Activated T-cell treated with anti-CD3 and anti-CD28 coated beads for 48 hours (primary cell): ENCODE data around the gene PRR20E.
"Not testable (repeated sequence)": the region's sequence is repeated elsewhere in the genome, so short reads cannot be mapped to it uniquely, and the experiment has no call there.

Experiments
- DNase-seq: peaks from one replicate; pipeline ENCODE4 v3.0.0-alpha.2; 2020; ENCODE audit warnings: low read depth

Gene PRR20E

GRCh38 chr13:57166897-57167296 is at the start of gene PRR20E:
PRR20E (plus strand) TSS chr13:57167197; CDS start chr13:57167584, 387 bp downstream.
- not testable (repeated sequence) for DNase-seq

- DNase-seq, result no peak
Measured at GRCh38 chr13:57123681-57124080, 43.3 kb upstream of the PRR20E start.

- no peak for DNase-seq
Measured at GRCh38 chr13:57128909-57129308, 38.1 kb upstream of the PRR20E start.

GRCh38 chr13:57136093-57136492 is 30.9 kb upstream of the PRR20E start:
- no peak for DNase-seq

- DNase-seq, result no peak
Measured at GRCh38 chr13:57137585-57137984, 29.4 kb upstream of the PRR20E start.

DNA sequence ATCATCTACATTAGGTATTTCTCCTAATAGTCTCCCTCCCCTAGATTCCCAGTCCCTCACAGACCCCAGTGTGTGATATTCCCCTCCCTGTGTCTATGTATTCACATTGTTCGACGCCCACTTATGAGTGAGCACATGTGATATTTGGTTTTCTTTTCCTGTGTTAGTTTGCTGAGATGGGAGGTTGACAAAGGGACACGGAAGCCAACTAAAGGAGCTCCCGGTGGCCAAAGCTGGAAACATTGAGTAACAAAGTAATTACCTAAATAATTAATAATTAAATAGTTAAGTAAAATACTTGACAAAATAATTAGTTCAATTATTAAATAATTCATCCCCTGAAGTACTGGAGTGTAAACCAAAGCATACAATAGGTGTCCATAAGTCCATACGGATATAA is 28.0 kb upstream of the PRR20E start:
- DNase-seq, result no peak

DNA sequence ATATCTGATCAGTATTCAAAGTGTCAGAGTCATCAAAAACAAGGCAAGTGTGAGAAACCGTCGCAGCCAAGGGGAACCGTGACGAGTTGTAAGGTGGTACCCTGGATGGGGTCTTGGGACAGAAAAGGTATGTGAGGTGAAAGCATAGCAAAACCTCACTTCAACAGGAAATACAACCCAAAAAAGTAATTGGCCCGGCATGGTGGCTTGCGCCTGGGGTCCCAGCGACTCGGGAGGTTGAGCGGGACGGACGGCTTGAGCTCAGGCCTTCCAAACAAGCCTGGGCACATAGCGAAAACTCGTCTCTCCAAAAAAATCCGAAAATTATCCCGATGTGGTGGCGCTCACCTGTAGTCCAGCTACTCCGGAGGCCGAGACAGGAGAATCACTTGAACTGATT is 27.2 kb upstream of the PRR20E start:
- not testable (repeated sequence) for DNase-seq

DNA sequence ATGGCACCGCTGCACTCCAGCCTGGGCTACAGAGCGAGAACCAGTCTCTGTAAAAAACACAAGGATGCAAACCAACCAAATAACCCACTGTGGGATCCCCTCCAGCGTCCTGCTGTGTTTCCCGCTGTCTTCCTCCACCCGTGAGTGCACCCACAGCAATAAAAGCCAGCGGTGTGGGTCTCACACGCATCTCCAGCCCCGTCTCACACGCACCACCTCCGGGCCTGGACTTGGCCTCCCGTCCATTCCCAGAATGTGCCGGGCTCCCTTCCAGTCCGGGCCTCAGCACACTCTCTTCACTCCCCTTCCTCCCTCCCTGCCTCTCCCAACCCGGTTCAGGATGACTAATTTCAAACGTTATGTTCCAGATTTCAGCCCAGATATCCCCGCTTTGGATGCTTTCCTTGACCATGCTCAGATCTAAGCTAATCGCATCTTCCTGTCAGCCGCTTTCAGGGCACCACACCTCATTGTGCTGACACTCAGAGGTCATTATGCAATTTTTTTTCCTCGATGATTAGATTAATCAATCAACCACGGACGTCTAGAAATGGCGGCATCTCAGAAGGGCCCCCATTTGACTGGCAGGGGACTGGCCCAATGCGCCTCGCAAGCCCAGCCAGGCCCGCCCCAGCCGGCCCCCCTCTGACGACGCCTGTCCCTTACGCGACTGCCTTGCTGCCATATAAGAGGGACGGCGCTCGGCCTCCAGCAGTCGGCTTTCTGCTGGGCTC is 26.6 kb upstream of the PRR20E start, which contains the start of gene PRR20A:
PRR20A (plus strand) TSS at position 684 of the 734 bp plus-strand sequence. CDS start 387 bp downstream, outside the sequence.
- not testable (repeated sequence) for DNase-seq

DNA sequence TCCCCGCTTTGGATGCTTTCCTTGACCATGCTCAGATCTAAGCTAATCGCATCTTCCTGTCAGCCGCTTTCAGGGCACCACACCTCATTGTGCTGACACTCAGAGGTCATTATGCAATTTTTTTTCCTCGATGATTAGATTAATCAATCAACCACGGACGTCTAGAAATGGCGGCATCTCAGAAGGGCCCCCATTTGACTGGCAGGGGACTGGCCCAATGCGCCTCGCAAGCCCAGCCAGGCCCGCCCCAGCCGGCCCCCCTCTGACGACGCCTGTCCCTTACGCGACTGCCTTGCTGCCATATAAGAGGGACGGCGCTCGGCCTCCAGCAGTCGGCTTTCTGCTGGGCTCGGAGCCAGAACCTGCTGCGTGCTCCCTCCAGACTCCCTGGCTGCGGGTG is 19.8 kb upstream of the PRR20E start, which contains the start of gene PRR20B:
PRR20B (plus strand) TSS at position 301 of the 400 bp plus-strand sequence. CDS start 387 bp downstream, outside the sequence.
- not testable (repeated sequence) for DNase-seq

DNA sequence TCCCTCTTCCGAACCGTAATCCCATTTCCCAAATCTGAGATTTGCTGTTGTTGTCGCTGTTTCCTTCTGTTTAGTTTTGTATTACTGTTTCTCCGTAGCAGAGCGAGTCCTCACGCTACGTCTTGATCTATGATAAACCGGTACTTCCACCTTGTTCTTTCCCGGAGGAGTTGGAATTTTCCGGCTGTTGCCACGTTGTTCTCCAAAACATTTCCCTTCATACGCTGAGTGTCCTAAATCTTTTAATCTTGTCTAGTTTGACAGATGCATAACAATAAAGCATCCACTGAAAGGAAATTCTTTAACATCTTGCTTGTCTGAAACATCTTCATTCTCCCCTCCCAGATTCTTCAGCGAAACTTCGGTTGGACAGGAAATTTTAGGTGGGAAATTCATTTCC is 18.9 kb upstream of the PRR20E start:
- DNase-seq, result not testable (repeated sequence)

- not testable (repeated sequence) for DNase-seq
Measured at GRCh38 chr13:57153761-57154160, 13.2 kb upstream of the PRR20E start, which contains the start of gene PRR20C. PRR20C (plus strand) TSS chr13:57154061; CDS start chr13:57154448, 387 bp downstream.

- not testable (repeated sequence) for DNase-seq
Measured at GRCh38 chr13:57160332-57160731, 6.7 kb upstream of the PRR20E start, which contains the start of gene PRR20D. PRR20D (plus strand) TSS chr13:57160632; CDS start chr13:57161019, 387 bp downstream.

DNA sequence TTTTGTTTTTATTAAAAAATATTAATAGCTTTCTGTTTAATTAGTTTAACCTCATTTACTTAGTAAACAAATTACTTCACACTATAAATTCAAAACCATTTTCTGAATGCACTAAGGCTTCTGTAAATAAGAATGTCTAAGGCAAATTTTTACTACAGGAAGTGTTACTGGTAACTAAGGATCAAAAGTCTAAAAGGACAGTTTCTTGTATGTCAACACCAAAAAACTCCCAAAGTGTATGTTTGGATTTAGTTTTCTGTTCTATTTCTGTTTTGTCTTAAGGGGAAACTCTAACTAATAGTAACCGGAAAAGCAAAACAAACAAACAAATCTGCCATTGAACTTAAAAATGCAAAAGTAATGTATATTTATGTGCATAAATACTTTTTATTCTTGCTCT is 24.7 kb downstream of the PRR20E start:
- no peak for DNase-seq

DNA sequence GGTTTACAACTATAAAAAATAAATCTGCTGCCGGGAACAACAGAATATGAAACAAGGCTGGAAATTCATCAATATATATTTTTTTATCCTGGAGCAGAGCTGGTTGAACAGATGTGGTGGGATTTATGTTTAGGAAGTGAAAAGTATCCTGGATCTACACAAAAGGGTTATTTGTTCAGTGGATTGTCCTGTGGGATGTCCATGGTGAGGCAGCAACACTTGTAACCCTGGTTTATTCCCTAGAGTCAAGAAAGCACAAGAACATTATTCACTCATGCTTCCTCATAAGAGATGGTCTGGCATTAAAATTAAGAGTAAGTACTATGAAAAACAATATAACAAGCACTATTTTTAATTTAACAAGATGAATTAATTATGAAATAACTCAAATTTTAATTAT is 46.0 kb downstream of the PRR20E start:
- no peak for DNase-seq
